K562 (cell line): Measurements from ENCODE around the gene SMARCB1. TPM values are rescaled to one million over a fixed set of nuclear protein-coding genes. Genes with fewer than 3 reads are reported as not detected.

ENCODE experiments used
- ARID1B ChIP-seq: fragments of 450-650 bp; IDR thresholded peaks from 2 replicates; pipeline ENCODE4 v1.6.1; 2016; ENCODE audit warnings: antibody characterized with exemption, mild to moderate bottlenecking, inconsistent platforms
- CREB3 ChIP-seq: fragments of 450-650 bp; conservative IDR thresholded peaks from 2 replicates; pipeline ENCODE4 v1.6.1; 2016; ENCODE audit warnings: missing genetic modification characterization, low read depth, mild to moderate bottlenecking, missing compliant biosample characterization, moderate library complexity
- DACH1 ChIP-seq: fragments of 450-650 bp; IDR thresholded peaks from 2 replicates; pipeline ENCODE4 v1.6.1; 2018; ENCODE audit not compliant: partially characterized antibody
- E2F4 ChIP-seq: sonication (generic); formaldehyde crosslinking; IDR thresholded peaks from 2 replicates; pipeline ENCODE4 v1.8.0; 2022; ENCODE audit warnings: mild to moderate bottlenecking, low read depth, missing genetic modification reagents
- E2F6 ChIP-seq, 2 experiments: IDR thresholded peaks; 2 replicates each; pipeline ENCODE4 v1.6.1; 2011; ENCODE audit warnings: borderline replicate concordance in 1 of 2, control low read depth in 1 of 2, low read depth in 1 of 2, low read length in 1 of 2, mild to moderate bottlenecking in 1 of 2, mixed read lengths in 1 of 2, moderate library complexity in 1 of 2; ENCODE audit not compliant: insufficient read depth in 1 of 2, insufficient read length in 1 of 2, poor library complexity in 1 of 2, severe bottlenecking in 1 of 2; ENCODE audit errors: extremely low read depth in 1 of 2
- ESRRA ChIP-seq: fragments of 450-650 bp; IDR thresholded peaks from 2 replicates; pipeline ENCODE4 v1.6.1; 2014; ENCODE audit warnings: low read depth, mild to moderate bottlenecking, moderate library complexity, borderline replicate concordance
- FOXA3 ChIP-seq, 2 experiments: fragments of 450-650 bp in 1 of 2; sonication (generic) in 1 of 2; formaldehyde crosslinking; IDR thresholded peaks in 1 of 2; conservative IDR thresholded peaks in 1 of 2; 2 replicates each; pipeline versions ENCODE4 v1.4.0 to v1.8.0; 2020 to 2022; ENCODE audit warnings: mild to moderate bottlenecking in 2 of 2, missing genetic modification reagents in 1 of 2
- GATAD2B ChIP-seq: fragments of 450-650 bp; IDR thresholded peaks from 2 replicates; pipeline ENCODE4 v1.6.1; 2017; ENCODE audit warnings: mild to moderate bottlenecking, borderline replicate concordance
- GTF2B ChIP-seq: IDR thresholded peaks from 2 replicates; pipeline ENCODE4 v1.6.1; 2011; ENCODE audit not compliant: insufficient read length; ENCODE audit errors: extremely low read depth
- KLF10 ChIP-seq: fragments of 250-450 bp; sonication (Bioruptor Pico); IDR thresholded peaks from 2 replicates; pipeline ENCODE4 v1.6.1; 2021; ENCODE audit warnings: matching md5 sums
- MAZ ChIP-seq, 2 experiments: fragments of 450-650 bp in 1 of 2; sonication (generic) in 1 of 2; formaldehyde crosslinking; IDR thresholded peaks in 1 of 2; conservative IDR thresholded peaks in 1 of 2; 2 replicates each; pipeline versions ENCODE4 v1.4.0 to v1.5.0; 2020; ENCODE audit warnings: mild to moderate bottlenecking in 1 of 2, missing genetic modification reagents in 1 of 2
- MEF2A ChIP-seq: IDR thresholded peaks from 2 replicates; pipeline ENCODE4 v1.6.1; 2011; ENCODE audit warnings: low read depth, mild to moderate bottlenecking, low read length, moderate library complexity; ENCODE audit not compliant: control insufficient read depth
- POLR2B ChIP-seq: fragments of 450-650 bp; IDR thresholded peaks from 2 replicates; pipeline ENCODE4 v1.6.1; 2018; ENCODE audit warnings: low read depth; ENCODE audit not compliant: partially characterized antibody
- SIN3B ChIP-seq: fragments of 450-650 bp; IDR thresholded peaks from 2 replicates; pipeline ENCODE4 v1.6.1; 2017; ENCODE audit warnings: low read depth, mild to moderate bottlenecking, moderate library complexity
- SMARCB1 ChIP-seq: IDR thresholded peaks from 2 replicates; pipeline ENCODE4 v1.6.1; 2011; ENCODE audit warnings: improper control_type of control experiment, low read depth; ENCODE audit not compliant: insufficient read length
- SP1 ChIP-seq: sonication (generic); formaldehyde crosslinking; IDR thresholded peaks from 2 replicates; pipeline ENCODE4 v1.8.1; 2022; ENCODE audit warnings: mild to moderate bottlenecking, missing genetic modification reagents
- SUPT5H ChIP-seq: fragments of 450-650 bp; IDR thresholded peaks from 2 replicates; pipeline ENCODE4 v1.6.1; 2016
- polyA plus RNA-seq, 8 experiments: library from polyadenylated mRNA; depleted of rRNA in 4 of 8; stranded (reverse) in 5 of 8; unstranded in 3 of 8; fragments of >200 nt; fragmentation: Nextera tagmentation in 2 of 8; fragmentation: Illumina TruSeq in 1 of 8; extraction: Ambion mirVana in 2 of 8; extraction: Trizol in 1 of 8; gene quantifications; 2 replicates each; pipeline versions ENCODE4 v1.2.1 to v1.2.3, GENCODE V29; 2011 to 2014; ENCODE audit warnings: inconsistent platforms in 1 of 8, missing spikeins in 1 of 8
- total RNA-seq, 7 experiments: library from RNA; depleted of rRNA in 6 of 7; stranded (reverse); fragments of >200 nt in 6 of 7; fragmentation: Illumina TruSeq in 2 of 7; extraction: Trizol in 2 of 7; gene quantifications; 2 replicates each; pipeline versions ENCODE4 v1.2.1 to v1.2.3, GENCODE V29; 2011 to 2021; ENCODE audit warnings: low replicate concordance in 1 of 7
- TF ChIP-seq, protein P1 (sequence below): fragments of 200-800 bp; sonication (Bioruptor generic); IDR thresholded peaks from 2 replicates; pipeline ENCODE4 v1.6.1; 2017; ENCODE audit warnings: missing genetic modification characterization, missing compliant biosample characterization

Gene SMARCB1
- total and polyA plus RNA-seq, 9 of the 15 experiments (the other 6 are each of a cell fraction or from before 2014, with no cell fraction given): 1.2 to 113 (median 65.4) TPM

DNA sequence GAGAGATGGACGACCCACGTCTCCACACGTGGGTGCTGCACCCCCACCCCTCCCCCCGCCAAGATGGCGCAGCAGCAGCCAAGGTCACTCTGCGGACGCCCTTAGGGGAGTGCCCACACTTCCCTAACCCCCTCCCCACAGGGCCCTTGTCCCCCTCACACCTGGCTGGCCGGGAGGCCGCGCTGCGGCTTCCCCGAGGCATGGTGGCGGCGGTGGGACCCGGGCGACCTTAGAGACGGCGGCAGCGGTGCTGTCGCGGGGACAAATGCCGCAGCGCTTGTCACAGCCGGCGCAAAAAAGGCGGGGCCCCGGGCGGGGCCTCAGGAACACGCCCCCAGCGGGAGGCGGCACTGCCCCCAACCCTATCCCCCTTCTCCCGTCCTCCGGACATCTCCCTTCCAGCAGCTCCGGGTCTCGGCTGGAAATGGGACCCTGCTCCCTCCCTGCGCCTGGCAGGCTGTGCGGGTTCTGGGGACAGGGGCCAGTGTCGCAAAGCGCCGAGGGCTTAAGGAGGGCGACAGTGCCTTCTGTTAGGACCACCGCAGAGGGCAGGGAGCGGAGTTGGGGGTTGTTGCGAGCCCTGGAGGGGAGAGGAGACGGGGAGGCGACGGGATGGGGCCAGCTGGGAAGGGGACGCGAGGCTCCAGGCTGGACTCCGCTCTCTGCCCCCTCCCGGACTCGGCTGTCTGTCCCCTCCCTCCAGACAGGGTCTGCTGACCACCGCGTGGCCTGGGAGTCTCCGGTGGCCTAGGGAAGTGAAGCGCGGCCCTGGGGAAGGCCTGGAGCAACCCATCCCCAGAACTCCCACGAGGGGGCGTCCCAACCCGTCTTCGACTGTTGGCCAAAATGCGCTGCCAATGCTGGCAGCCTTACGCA lies 18.9 kb upstream of the SMARCB1 start, which contains the start of gene CHCHD10 (continued):
- TF ChIP-seq GTF2B (no peak), MAZ (CRISPR knock-in tag; conservative IDR thresholded peaks at IDR 0.05 in 1 of 2, IDR thresholded peaks at IDR 0.05 in 1 of 2) (peak in 1 of 2 experiments; percentile 87; a peak in 2 of 4 replicates), SIN3B (no peak), ARID1B (no peak), MEF2A (no peak), FOXA3 (CRISPR knock-in tag; conservative IDR thresholded peaks at IDR 0.05 in 1 of 2, IDR thresholded peaks at IDR 0.05 in 1 of 2) (peak in 1 of 2 experiments; percentile 55; a peak in 1 of 4 replicates), ESRRA (peak; percentile 99), SP1 (CRISPR knock-in tag) (0 out of 2 replicates have a peak, but pooled peaks have one; percentile 72), GATAD2B (peak; percentile 26; the same call in 1 of the 2 replicates), DACH1 (no peak), CREB3 (tag) (0 out of 2 replicates have a peak, but pooled peaks have one; percentile 40), E2F6 (IDR thresholded peaks at IDR 0.05; ENCODE audit: borderline replicate concordance in 1 of 2, extremely low read depth in 1 of 2, insufficient read depth in 1 of 2, insufficient read length in 1 of 2, low read depth in 1 of 2, low read length in 1 of 2, poor library complexity in 1 of 2, severe bottlenecking in 1 of 2) (peak; percentile 49 to 58), POLR2B (peak; percentile 83), KLF10 (CRISPR knock-in tag) (no peak), E2F4 (CRISPR knock-in tag) (no peak), SMARCB1 (no peak), SUPT5H (peak; percentile 92)
- TF ChIP-seq, protein P1, sequence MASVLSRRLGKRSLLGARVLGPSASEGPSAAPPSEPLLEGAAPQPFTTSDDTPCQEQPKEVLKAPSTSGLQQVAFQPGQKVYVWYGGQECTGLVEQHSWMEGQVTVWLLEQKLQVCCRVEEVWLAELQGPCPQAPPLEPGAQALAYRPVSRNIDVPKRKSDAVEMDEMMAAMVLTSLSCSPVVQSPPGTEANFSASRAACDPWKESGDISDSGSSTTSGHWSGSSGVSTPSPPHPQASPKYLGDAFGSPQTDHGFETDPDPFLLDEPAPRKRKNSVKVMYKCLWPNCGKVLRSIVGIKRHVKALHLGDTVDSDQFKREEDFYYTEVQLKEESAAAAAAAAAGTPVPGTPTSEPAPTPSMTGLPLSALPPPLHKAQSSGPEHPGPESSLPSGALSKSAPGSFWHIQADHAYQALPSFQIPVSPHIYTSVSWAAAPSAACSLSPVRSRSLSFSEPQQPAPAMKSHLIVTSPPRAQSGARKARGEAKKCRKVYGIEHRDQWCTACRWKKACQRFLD: 0 out of 2 replicates have a peak, but pooled peaks have one; percentile 4
